SK-N-SH (cell line): Measurements from ENCODE around the gene NFXL1. TPM values are rescaled to one million over a fixed set of nuclear protein-coding genes. Genes with fewer than 3 reads are reported as not detected.

Experiments used
- CTCF ChIA-PET: fragments of 300-600, 350-600 bp; formaldehyde crosslinking; extraction: SDS; loops from one replicate; lab custom pipeline; 2021; lab: Yijun Ruan, JAX
- POLR2A ChIA-PET: fragments of 350-600 bp; sonication (Branson Sonifier 250); formaldehyde crosslinking; extraction: SDS; loops from one replicate; lab custom pipeline; 2020; ENCODE audit warnings: antibody characterized with exemption, inconsistent platforms; lab: Yijun Ruan, JAX
- DNase-seq: peaks from one replicate; pipeline ENCODE4 v3.0.0; 2012
- H2AFZ ChIP-seq: fragments of 200-600 bp; sonication (generic); 2 replicates; pipeline ENCODE4 v1.8.1; 2016; ENCODE audit warnings: antibody characterized with exemption, mild to moderate bottlenecking, low read depth
- H3F3A ChIP-seq: fragments of 200-600 bp; sonication (generic); replicated peaks from 2 replicates; pipeline ENCODE3; 2016; ENCODE audit warnings: antibody characterized with exemption, mild to moderate bottlenecking; ENCODE audit not compliant: insufficient read depth
- H3K27ac ChIP-seq, 2 experiments: fragments of 200-500 bp in 1 of 2; fragments of 200-600 bp in 1 of 2; sonication (Bioruptor generic) in 1 of 2; sonication (generic), shearing (Covaris generic) in 1 of 2; 2 replicates each; pipeline versions ENCODE4 v1.5.1 to v1.6.1; 2014 to 2016; ENCODE audit warnings: low read depth in 2 of 2, inconsistent platforms in 1 of 2, low read length in 1 of 2, mild to moderate bottlenecking in 1 of 2, mixed read lengths in 1 of 2
- H3K27me3 ChIP-seq: fragments of 200-600 bp; sonication (generic), shearing (Covaris generic); 2 replicates; pipeline ENCODE4 v1.6.1; 2016; ENCODE audit warnings: mixed run types; ENCODE audit not compliant: insufficient read depth
- H3K36me3 ChIP-seq, 2 experiments: fragments of 200-500 bp in 1 of 2; fragments of 200-600 bp in 1 of 2; sonication (Bioruptor generic) in 1 of 2; sonication (generic) in 1 of 2; replicated peaks in 1 of 2; 2 replicates each; pipeline versions ENCODE3 to v1.5.1; 2014 to 2016; ENCODE audit warnings: low read length in 1 of 2, mild to moderate bottlenecking in 1 of 2; ENCODE audit not compliant: insufficient read depth in 2 of 2, control insufficient read depth in 1 of 2
- H3K4me1 ChIP-seq, 2 experiments: fragments of 200-500 bp in 1 of 2; fragments of 200-600 bp in 1 of 2; sonication (Bioruptor generic) in 1 of 2; sonication (generic), shearing (Covaris generic) in 1 of 2; 2 replicates each; pipeline versions ENCODE4 v1.5.1 to v1.6.1; 2014 to 2016; ENCODE audit warnings: low read depth in 1 of 2, low read length in 1 of 2, mixed run types in 1 of 2; ENCODE audit not compliant: insufficient read depth in 2 of 2, control insufficient read depth in 1 of 2
- H3K4me2 ChIP-seq: fragments of 200-600 bp; sonication (generic), shearing (Covaris generic); 2 replicates; pipeline ENCODE4 v1.6.1; 2017; ENCODE audit warnings: mixed run types
- H3K4me3 ChIP-seq, 2 experiments: fragments of 200-500 bp in 1 of 2; fragments of 200-600 bp in 1 of 2; sonication (Bioruptor generic) in 1 of 2; sonication (generic), shearing (Covaris generic) in 1 of 2; 2 replicates each; pipeline versions ENCODE4 v1.5.1 to v1.8.1; 2014 to 2016; ENCODE audit warnings: low read depth in 2 of 2, inconsistent platforms in 1 of 2, low read length in 1 of 2, mild to moderate bottlenecking in 1 of 2, mixed read lengths in 1 of 2, moderate library complexity in 1 of 2
- H3K79me2 ChIP-seq: fragments of 200-600 bp; sonication (generic); 2 replicates; pipeline ENCODE4 v1.8.1; 2017; ENCODE audit warnings: mild to moderate bottlenecking; ENCODE audit not compliant: insufficient read depth
- H3K9ac ChIP-seq: fragments of 200-600 bp; sonication (generic); 2 replicates; pipeline ENCODE4 v1.6.1; 2017; ENCODE audit warnings: mixed run types
- H3K9me2 ChIP-seq: fragments of 200-600 bp; sonication (generic); 2 replicates; pipeline ENCODE4 v1.6.1; 2017; ENCODE audit warnings: mixed run types
- H3K9me3 ChIP-seq: fragments of 200-600 bp; sonication (generic); 2 replicates; pipeline ENCODE4 v1.6.1; 2017; ENCODE audit warnings: mixed run types, mild to moderate bottlenecking, moderate library complexity
- H4K20me1 ChIP-seq: fragments of 200-600 bp; sonication (generic); 2 replicates; pipeline ENCODE4 v1.6.1; 2017; ENCODE audit warnings: mild to moderate bottlenecking, mixed run types; ENCODE audit not compliant: insufficient read depth
- CHD2 ChIP-seq: fragments of 150-350 bp; IDR thresholded peaks from 2 replicates; pipeline ENCODE4 v1.6.1; 2018; ENCODE audit warnings: low read length; ENCODE audit not compliant: partially characterized antibody
- EZH2phosphoT487 ChIP-seq: fragments of 200-600 bp; sonication (generic); IDR thresholded peaks from 2 replicates; pipeline ENCODE4 v1.6.1; 2017; ENCODE audit warnings: low read depth, mixed run types, mild to moderate bottlenecking, antibody characterized with exemption, moderate library complexity, borderline replicate concordance
- FOXJ3 ChIP-seq: sonication (generic); formaldehyde crosslinking; IDR thresholded peaks from 2 replicates; pipeline ENCODE4 v1.5.1; 2020; ENCODE audit warnings: mild to moderate bottlenecking, missing genetic modification reagents
- FOXM1 ChIP-seq: IDR thresholded peaks from 2 replicates; pipeline ENCODE4 v1.4.0; 2012; ENCODE audit warnings: low read depth, mild to moderate bottlenecking
- GATA2 ChIP-seq: sonication (generic); formaldehyde crosslinking; IDR thresholded peaks from 2 replicates; pipeline ENCODE4 v1.5.0; 2020; ENCODE audit warnings: mild to moderate bottlenecking, missing genetic modification reagents
- IRF3 ChIP-seq: fragments of 150-350 bp; IDR thresholded peaks from 2 replicates; pipeline ENCODE4 v1.6.1; 2016; ENCODE audit warnings: mild to moderate bottlenecking, low read depth, low read length
- JUND ChIP-seq: IDR thresholded peaks from 2 replicates; pipeline ENCODE4 v1.4.0; 2012
- MXI1 ChIP-seq: IDR thresholded peaks from 2 replicates; pipeline ENCODE4 v1.6.1; 2012; ENCODE audit warnings: mild to moderate bottlenecking, low read depth, low read length, improper control_type of control experiment
- NFIC ChIP-seq: IDR thresholded peaks from 2 replicates; pipeline ENCODE4 v1.4.0; 2012; ENCODE audit warnings: borderline replicate concordance
- PBX3 ChIP-seq: IDR thresholded peaks from 2 replicates; pipeline ENCODE4; 2012
- POLR2AphosphoS5 ChIP-seq: IDR thresholded peaks from 2 replicates; pipeline ENCODE4 v1.6.1; 2012; ENCODE audit warnings: low read depth, low read length
- TAF1 ChIP-seq: IDR thresholded peaks from 2 replicates; pipeline ENCODE4 v1.6.1; 2012; ENCODE audit warnings: low read depth, mild to moderate bottlenecking, low read length, moderate library complexity, borderline replicate concordance
- TCF12 ChIP-seq: IDR thresholded peaks from 2 replicates; pipeline ENCODE4 v1.4.0; 2012
- TEAD4 ChIP-seq: IDR thresholded peaks from 2 replicates; pipeline ENCODE4 v1.4.0; 2012; ENCODE audit warnings: mild to moderate bottlenecking, borderline replicate concordance; ENCODE audit not compliant: insufficient read depth
- USF1 ChIP-seq: IDR thresholded peaks from 2 replicates; pipeline ENCODE4 v1.4.0; 2012; ENCODE audit warnings: low read depth, borderline replicate concordance
- YY1 ChIP-seq: IDR thresholded peaks from 2 replicates; pipeline ENCODE4 v1.4.0; 2012; ENCODE audit warnings: low read depth, mild to moderate bottlenecking
- WGBS: methylation state at CpG from one replicate; pipeline ENCODE4 v1.1.6; 2017; ENCODE audit warnings: low lambda C conversion rate; 5-methylcytosine and 5-hydroxymethylcytosine counted together
- polyA plus RNA-seq, 3 experiments: library from polyadenylated mRNA; depleted of rRNA; stranded (reverse); fragments of >200 nt; gene quantifications; 2 replicates each; pipeline ENCODE4 v1.2.3, GENCODE V29; 2012

Gene NFXL1
- polyA plus RNA-seq, 1 of the 3 experiments (the other 2 are of a cell fraction) = 9.0 TPM

- no peak for TF ChIP-seq IRF3
- TF ChIP-seq MXI1 = no peak
- TF ChIP-seq TEAD4 = no peak
- no peak for TF ChIP-seq GATA2 (CRISPR knock-in tag)
Observed at GRCh38 chr4:47817275-47817674, 97.1 kb downstream of the NFXL1 start (continued).

GRCh38 chr4:47816748-47817147, 97.6 kb downstream of the NFXL1 start:
- H3K27ac ChIP-seq = no peak overlapping the region
- CTCF ChIA-PET = interaction anchor here (1.5 to 1.7 kb wide), 2 partner anchors 20 to 111 kb away, joined by 4 to 13 read pairs; no protein-coding TSS in a partner anchor

More at GRCh38 chr4:47816748-47817147, 97.6 kb downstream of the NFXL1 start:
- Histone ChIP-seq H3K9ac (no peak overlapping the region), H3K4me1 (no peaks in the 10 kb centered on the region), H3K9me3 (no peaks in the 10 kb centered on the region), H3K79me2 (no peaks in the 10 kb centered on the region), H2AFZ (no peak overlapping the region), H3K27me3 (no peaks in the 10 kb centered on the region), H3K9me2 (no peaks in the 10 kb centered on the region), H3K4me3 (no peak overlapping the region), H3K36me3 (no peaks in the 10 kb centered on the region), H3F3A (no peaks in the 10 kb centered on the region), H3K4me2 (no peak overlapping the region), H4K20me1 (no peaks in the 10 kb centered on the region)
- no peak for DNase-seq
- WGBS = 68% methylated on average over 2 of the region's 2 CpGs
- TF ChIP-seq USF1 = no peak
- no peak for TF ChIP-seq CHD2
- TF ChIP-seq NFIC = no peak
- TF ChIP-seq YY1 = no peak
- TF ChIP-seq EZH2phosphoT487 = no peak
- TF ChIP-seq POLR2AphosphoS5 = no peak
- no peak for TF ChIP-seq FOXM1
- TF ChIP-seq PBX3 = no peak
- no peak for TF ChIP-seq MXI1
- TF ChIP-seq TCF12 = no peak
- no peak for TF ChIP-seq JUND
- no peak for TF ChIP-seq TAF1
- TF ChIP-seq FOXJ3 (CRISPR knock-in tag) = no peak
- POLR2A ChIA-PET = no interaction called here
